Keratinocyte (primary cell): ENCODE results near the gene WNT4. TPM values are rescaled to one million over a fixed set of nuclear protein-coding genes. Genes with fewer than 3 reads are reported as not detected.

Source experiments
- DNase-seq: peaks from one replicate; pipeline ENCODE4 v3.0.0-alpha.2; 2011; ENCODE audit warnings: low read depth, missing footprints, low spot score
- FAIRE-seq: peaks from 2 replicates; lab custom pipeline; 2011; peaks lifted over from hg19 to GRCh38; lab: Jason Lieb, UNC
- H2AFZ ChIP-seq: 2 replicates; pipeline ENCODE4 v1.6.0; 2012; ENCODE audit warnings: low read length, control low read depth, inconsistent platforms; ENCODE audit not compliant: control insufficient read depth
- H3K27ac ChIP-seq: 2 replicates; pipeline ENCODE4 v1.5.1; 2011; ENCODE audit warnings: low read length; ENCODE audit not compliant: control insufficient read depth, insufficient read depth
- H3K27me3 ChIP-seq: 3 replicates; pipeline ENCODE4 v1.6.0; 2011; ENCODE audit warnings: low read length; ENCODE audit not compliant: control insufficient read depth, insufficient read depth; ENCODE audit errors: extremely low read depth
- H3K36me3 ChIP-seq, 2 experiments: 2 replicates in 1 of 2; 3 replicates in 1 of 2; pipeline ENCODE4 v1.5.1; 2011; ENCODE audit warnings: low read length in 2 of 2, mild to moderate bottlenecking in 1 of 2; ENCODE audit not compliant: control insufficient read depth in 2 of 2, insufficient read depth in 2 of 2; ENCODE audit errors: extremely low read depth in 1 of 2
- H3K4me1 ChIP-seq: 3 replicates; pipeline ENCODE4 v1.5.1; 2011; ENCODE audit warnings: low read length; ENCODE audit not compliant: control insufficient read depth, insufficient read depth; ENCODE audit errors: extremely low read depth
- H3K4me2 ChIP-seq: 3 replicates; pipeline ENCODE4 v1.6.0; 2011; ENCODE audit warnings: low read depth, low read length; ENCODE audit not compliant: control insufficient read depth, insufficient read depth; ENCODE audit errors: extremely low read depth
- H3K4me3 ChIP-seq, 3 experiments: fragments of 200-600 bp in 1 of 3; sonication (generic) in 1 of 3; 2 replicates in 2 of 3; 3 replicates in 1 of 3; pipeline ENCODE4 v1.5.1; 2011 to 2016; ENCODE audit warnings: low read length in 3 of 3, mild to moderate bottlenecking in 3 of 3, control low read depth in 2 of 3, inconsistent platforms in 1 of 3, low read depth in 1 of 3, mixed read lengths in 1 of 3, mixed run types in 1 of 3, moderate library complexity in 1 of 3; ENCODE audit not compliant: control insufficient read depth in 2 of 3, insufficient read depth in 2 of 3; ENCODE audit errors: extremely low read depth in 1 of 3
- H3K79me2 ChIP-seq: 2 replicates; pipeline ENCODE4 v1.6.0; 2012; ENCODE audit warnings: low read length; ENCODE audit not compliant: control insufficient read depth, insufficient read depth
- H3K9ac ChIP-seq: 3 replicates; pipeline ENCODE4 v1.6.0; 2011; ENCODE audit warnings: low read length; ENCODE audit not compliant: control insufficient read depth, insufficient read depth; ENCODE audit errors: extremely low read depth
- H3K9me1 ChIP-seq: 3 replicates; pipeline ENCODE4 v1.6.0; 2011; ENCODE audit warnings: low read length; ENCODE audit not compliant: control insufficient read depth, insufficient read depth; ENCODE audit errors: extremely low read depth
- H3K9me3 ChIP-seq: 2 replicates; pipeline ENCODE4 v1.5.1; 2012; ENCODE audit warnings: low read depth, low read length; ENCODE audit not compliant: control insufficient read depth
- H4K20me1 ChIP-seq: 3 replicates; pipeline ENCODE4 v1.6.0; 2011; ENCODE audit warnings: low read length; ENCODE audit not compliant: control insufficient read depth, insufficient read depth; ENCODE audit errors: extremely low read depth
- EZH2 ChIP-seq: IDR thresholded peaks from one replicate; pipeline ENCODE4 v1.6.1; 2012; ENCODE audit warnings: inconsistent platforms, mild to moderate bottlenecking, low read length, moderate library complexity
- dilution Hi-C: fragments of 300-500 bp; cut with MboI; formaldehyde crosslinking; loops from one replicate; pipeline ENCODE4 v1.7.0; 2020; ENCODE audit warnings: low sequenced_read_pairs; ENCODE audit not compliant: extremely low pct_ligation_motif_present
- polyA plus RNA-seq, 5 experiments: library from polyadenylated mRNA; depleted of rRNA in 3 of 5; stranded (reverse) in 3 of 5; stranded (forward) in 1 of 5; unstranded in 1 of 5; fragments of >200 nt; gene quantifications; 1 replicate in 1 of 5; 2 replicates in 3 of 5; 3 replicates in 1 of 5; pipeline versions ENCODE4 v1.2.1 to v1.2.3, GENCODE V29; 2011 to 2012; ENCODE audit warnings: missing spikeins in 2 of 5, low read depth in 1 of 5, low replicate concordance in 1 of 5
- TF ChIP-seq, protein P1 (sequence below), 3 experiments: IDR thresholded peaks in 1 of 3; conservative IDR thresholded peaks in 1 of 3; optimal IDR thresholded peaks in 1 of 3; 2 replicates in 2 of 3; 3 replicates in 1 of 3; pipeline versions ENCODE3 to v1.5.1; 2011; ENCODE audit warnings: low read length in 3 of 3, mild to moderate bottlenecking in 3 of 3, moderate library complexity in 2 of 3, control low read depth in 1 of 3, inconsistent platforms in 1 of 3; ENCODE audit not compliant: insufficient read depth in 2 of 3; ENCODE audit errors: extremely low read depth in 1 of 3

WNT4 gene
- polyA plus RNA-seq, 1 donor (not counting 4 experiments of a cell fraction or from before 2014, with no cell fraction given) = 2.6 TPM

DNA sequence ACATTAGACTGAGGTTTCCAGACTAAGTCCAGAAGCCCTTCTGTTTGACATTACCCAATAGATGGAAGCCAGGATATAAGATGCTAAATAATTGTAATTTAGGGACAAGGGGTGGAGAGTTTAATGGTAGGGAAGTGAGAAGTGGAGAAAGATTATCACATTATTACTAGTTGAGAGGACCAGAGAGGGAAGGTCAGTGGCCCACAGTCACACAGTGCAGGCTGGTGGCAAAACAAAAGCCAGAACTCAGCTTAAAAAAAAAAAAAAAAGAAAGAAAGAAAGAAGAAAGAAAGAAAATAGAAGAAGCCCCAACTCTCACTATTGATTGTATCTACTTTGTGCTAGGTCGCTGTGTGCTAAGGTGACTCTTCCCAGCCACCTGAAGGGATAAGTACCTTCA lies 41.6 kb upstream of the WNT4 start:
- Histone ChIP-seq H3K27me3 (peaks cover 35% of the 10 kb centered on the region), H3K4me2 (no peak overlapping the region), H3K79me2 (no peaks in the 10 kb centered on the region), H3K27ac (no peak overlapping the region), H3K4me1 (no peaks in the 10 kb centered on the region), H3K36me3 (no peaks in the 10 kb centered on the region), H3K9me3 (no peaks in the 10 kb centered on the region), H4K20me1 (no peaks in the 10 kb centered on the region), H3K4me3 (no peak overlapping the region), H2AFZ (no peak overlapping the region), H3K9ac (no peak overlapping the region), H3K9me1 (no peaks in the 10 kb centered on the region)
- DNase-seq (no peak), FAIRE-seq (no peak)
- TF ChIP-seq, protein P1, sequence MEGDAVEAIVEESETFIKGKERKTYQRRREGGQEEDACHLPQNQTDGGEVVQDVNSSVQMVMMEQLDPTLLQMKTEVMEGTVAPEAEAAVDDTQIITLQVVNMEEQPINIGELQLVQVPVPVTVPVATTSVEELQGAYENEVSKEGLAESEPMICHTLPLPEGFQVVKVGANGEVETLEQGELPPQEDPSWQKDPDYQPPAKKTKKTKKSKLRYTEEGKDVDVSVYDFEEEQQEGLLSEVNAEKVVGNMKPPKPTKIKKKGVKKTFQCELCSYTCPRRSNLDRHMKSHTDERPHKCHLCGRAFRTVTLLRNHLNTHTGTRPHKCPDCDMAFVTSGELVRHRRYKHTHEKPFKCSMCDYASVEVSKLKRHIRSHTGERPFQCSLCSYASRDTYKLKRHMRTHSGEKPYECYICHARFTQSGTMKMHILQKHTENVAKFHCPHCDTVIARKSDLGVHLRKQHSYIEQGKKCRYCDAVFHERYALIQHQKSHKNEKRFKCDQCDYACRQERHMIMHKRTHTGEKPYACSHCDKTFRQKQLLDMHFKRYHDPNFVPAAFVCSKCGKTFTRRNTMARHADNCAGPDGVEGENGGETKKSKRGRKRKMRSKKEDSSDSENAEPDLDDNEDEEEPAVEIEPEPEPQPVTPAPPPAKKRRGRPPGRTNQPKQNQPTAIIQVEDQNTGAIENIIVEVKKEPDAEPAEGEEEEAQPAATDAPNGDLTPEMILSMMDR (optimal IDR thresholded peaks at IDR 0.05 in 1 of 3, IDR thresholded peaks at IDR 0.05 in 1 of 3, conservative IDR thresholded peaks at IDR 0.05 in 1 of 3; ENCODE audit: extremely low read depth in 1 of 3, insufficient read depth in 2 of 3, low read length in 3 of 3) = no peak
- no peak for TF ChIP-seq EZH2
- dilution Hi-C loops = no loop called here

DNA sequence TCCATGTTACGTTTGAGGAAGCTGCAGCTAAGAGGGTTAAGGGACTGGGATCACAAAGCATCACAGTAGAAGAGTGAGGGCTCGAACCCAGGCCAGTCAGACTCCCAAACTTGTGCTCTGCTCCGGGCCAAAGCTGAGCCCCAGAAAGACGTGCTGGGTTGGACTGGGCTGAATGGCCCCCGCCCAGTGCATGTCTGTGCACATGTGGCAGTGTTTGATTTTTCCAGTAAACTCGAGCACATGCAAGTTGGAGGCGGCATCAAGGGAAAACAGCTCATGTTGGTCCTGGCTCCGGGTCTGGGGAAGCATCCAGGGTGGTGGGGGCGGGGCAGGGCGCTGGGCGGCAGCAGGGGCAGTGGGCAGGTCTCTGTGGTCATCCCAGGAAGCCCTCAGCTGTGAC lies 39.8 kb upstream of the WNT4 start:
- DNase-seq (no peak), FAIRE-seq (no peak)
- no peaks in the 10 kb centered on the region for H3K9me1 ChIP-seq
- H3K4me2 ChIP-seq = no peak overlapping the region
- no peaks in the 10 kb centered on the region for H3K36me3 ChIP-seq
- no peak overlapping the region for H3K27ac ChIP-seq
- no peak for TF ChIP-seq EZH2
- TF ChIP-seq, protein P1 (optimal IDR thresholded peaks at IDR 0.05 in 1 of 3, IDR thresholded peaks at IDR 0.05 in 1 of 3, conservative IDR thresholded peaks at IDR 0.05 in 1 of 3; ENCODE audit: extremely low read depth in 1 of 3, insufficient read depth in 2 of 3, low read length in 3 of 3) = no peak
- H3K4me1 ChIP-seq = no peaks in the 10 kb centered on the region
- H3K9ac ChIP-seq = no peak overlapping the region
- no peaks in the 10 kb centered on the region for H3K9me3 ChIP-seq
- H3K79me2 ChIP-seq = no peaks in the 10 kb centered on the region
- dilution Hi-C loops = no loop called here
- H3K4me3 ChIP-seq = no peak overlapping the region
- no peaks in the 10 kb centered on the region for H4K20me1 ChIP-seq
- H2AFZ ChIP-seq = no peak overlapping the region
- peaks cover 35% of the 10 kb centered on the region for H3K27me3 ChIP-seq
